AG09309 (cell line): ENCODE data around the gene KNDC1.
A peak's percentile ranks its signal among the peaks of the same experiment; 100 is the strongest.
"Not testable (repeated sequence)": the region's sequence is repeated elsewhere in the genome, so short reads cannot be mapped to it uniquely, and the experiment has no call there.

Experiments
- DNase-seq: peaks from one replicate; pipeline ENCODE4 v3.0.0-alpha.2; 2010; ENCODE audit warnings: low read depth
- H3K4me3 ChIP-seq: 2 replicates; pipeline ENCODE4 v1.5.1; 2011; ENCODE audit warnings: mild to moderate bottlenecking, low read depth, low read length, moderate library complexity; ENCODE audit not compliant: control insufficient read depth
- CTCF ChIP-seq: IDR thresholded peaks from 2 replicates; pipeline ENCODE4 v1.5.1; 2011; ENCODE audit warnings: mild to moderate bottlenecking, low read depth, low read length, inconsistent platforms; ENCODE audit not compliant: insufficient read depth, control insufficient read depth; ENCODE audit errors: missing control alignments

Gene KNDC1

GRCh38 chr10:133259602-133259989 lies 99.6 kb downstream of the KNDC1 start:
- H3K4me3 ChIP-seq = no peak overlapping the region
- TF ChIP-seq CTCF = no peak
- no peak for DNase-seq

GRCh38 chr10:133260895-133261725 lies 101.1 kb downstream of the KNDC1 start:
- TF ChIP-seq CTCF = no peak
- H3K4me3 ChIP-seq = peak overlapping the region; percentile 44
- no peak for DNase-seq

GRCh38 chr10:133261726-133262325 lies 101.8 kb downstream of the KNDC1 start:
- peak overlapping the region; percentile 44 for H3K4me3 ChIP-seq

GRCh38 chr10:133262696-133263095 lies 102.7 kb downstream of the KNDC1 start:
- TF ChIP-seq CTCF = no peak
- no peak overlapping the region for H3K4me3 ChIP-seq
- DNase-seq = no peak

More at GRCh38 chr10:133261726-133262325, 101.8 kb downstream of the KNDC1 start:
- DNase-seq = no peak
- no peak for TF ChIP-seq CTCF

GRCh38 chr10:133263674-133264073 lies 103.7 kb downstream of the KNDC1 start:
- no peak overlapping the region for H3K4me3 ChIP-seq
- no peak for TF ChIP-seq CTCF
- DNase-seq = no peak

- H3K4me3 ChIP-seq = no peak overlapping the region
- TF ChIP-seq CTCF = no peak
- DNase-seq = no peak
These were observed 104.4 kb downstream of the KNDC1 start for GRCh38 chr10:133264461-133264860.

- not testable (repeated sequence) for DNase-seq, H3K4me3 ChIP-seq
These were observed 105.0 kb downstream of the KNDC1 start for GRCh38 chr10:133265052-133265451.
